B cell (primary cell): ENCODE results near the gene STXBP1. TPM values are rescaled to one million over a fixed set of nuclear protein-coding genes. Genes with fewer than 3 reads are reported as not detected.

Experiments
- ATAC-seq: fragments of 200-7000 bp; cut with Tn5 transposase; one replicate; pipeline ENCODE4 v1.10.0; 2021; ENCODE audit warnings: low read depth, mild to moderate bottlenecking, moderate number of reproducible peaks, moderate library complexity
- CTCF ChIA-PET: fragments of 350-600 bp; sonication (Branson Sonifier 250); formaldehyde crosslinking; loops from one replicate; lab custom pipeline; 2021; ENCODE audit warnings: antibody characterized with exemption, inconsistent platforms; lab: Charles Lee
- POLR2A ChIA-PET: fragments of 350-600 bp; sonication (Branson Sonifier 250); formaldehyde crosslinking; loops from one replicate; lab custom pipeline; 2021; ENCODE audit warnings: antibody characterized with exemption; lab: Charles Lee
- DNase-seq: peaks from one replicate; pipeline ENCODE4 v3.0.0; 2013
- H2AFZ ChIP-seq: 2 replicates; pipeline ENCODE4 v1.6.1; 2012; ENCODE audit warnings: mild to moderate bottlenecking, low read depth, low read length; ENCODE audit not compliant: insufficient read depth, poor library complexity, severe bottlenecking
- H3K27ac ChIP-seq, 2 donors: 1 replicate in 1 of 2; 2 replicates in 1 of 2; pipeline ENCODE4 v1.5.1; 2012 to 2013; ENCODE audit warnings: low read length in 2 of 2, mild to moderate bottlenecking in 2 of 2, moderate library complexity in 1 of 2
- H3K27me3 ChIP-seq, 4 experiments: fragments of 200-600 bp in 1 of 4; sonication (generic) in 1 of 4; replicated peaks in 1 of 4; 1 replicate in 2 of 4; 2 replicates in 2 of 4; pipeline versions ENCODE4 v1.6.1 to v1.7.0; 2013 to 2016; ENCODE audit warnings: low read length in 3 of 4, mild to moderate bottlenecking in 2 of 4, mixed read lengths in 1 of 4, moderate library complexity in 1 of 4; ENCODE audit not compliant: insufficient read depth in 4 of 4, control insufficient read depth in 3 of 4; ENCODE audit errors: control extremely low read depth in 1 of 4
- H3K36me3 ChIP-seq, 2 experiments: replicated peaks in 1 of 2; 1 replicate in 1 of 2; 2 replicates in 1 of 2; pipeline versions ENCODE4 v1.6.1 to v1.7.1; 2013; ENCODE audit warnings: low read length in 1 of 2; ENCODE audit not compliant: insufficient read depth in 2 of 2, control insufficient read depth in 1 of 2; ENCODE audit errors: control extremely low read depth in 1 of 2, extremely low read depth in 1 of 2
- H3K4me1 ChIP-seq, 2 donors: fragments of 200-600 bp in 1 of 2; sonication (generic) in 1 of 2; 1 replicate in 1 of 2; 2 replicates in 1 of 2; pipeline versions ENCODE4 v1.5.1 to v1.6.1; 2013 to 2017; ENCODE audit warnings: low read length in 2 of 2; ENCODE audit not compliant: control insufficient read depth in 2 of 2, insufficient read depth in 2 of 2
- H3K4me2 ChIP-seq: replicated peaks from 2 replicates; pipeline ENCODE3; 2012; ENCODE audit warnings: mild to moderate bottlenecking, low read depth, low read length; ENCODE audit not compliant: poor library complexity, severe bottlenecking
- H3K4me3 ChIP-seq, 5 experiments: fragments of 200-600 bp in 1 of 5; sonication (generic) in 1 of 5; 1 replicate in 3 of 5; 2 replicates in 2 of 5; pipeline versions ENCODE4 v1.5.1 to v1.7.0; 2011 to 2016; ENCODE audit warnings: low read length in 4 of 5, mild to moderate bottlenecking in 4 of 5, low read depth in 2 of 5, control low read depth in 1 of 5, moderate library complexity in 1 of 5; ENCODE audit not compliant: insufficient read depth in 1 of 5; ENCODE audit errors: control extremely low read depth in 1 of 5, extremely low read depth in 1 of 5
- H3K79me2 ChIP-seq: fragments of 200-600 bp; sonication (generic); one replicate; pipeline ENCODE4 v1.6.0; 2016; ENCODE audit warnings: low read length; ENCODE audit not compliant: control insufficient read depth, insufficient read depth
- H3K9ac ChIP-seq: fragments of 200-600 bp; sonication (generic); 2 replicates; pipeline ENCODE4 v1.6.1; 2017; ENCODE audit warnings: mild to moderate bottlenecking, low read length, moderate library complexity
- H3K9me3 ChIP-seq, 3 donors: one replicate each; pipeline versions ENCODE4 v1.6.1 to v1.7.1; 2013; ENCODE audit warnings: low read length in 2 of 3; ENCODE audit not compliant: control insufficient read depth in 2 of 3, insufficient read depth in 1 of 3; ENCODE audit errors: control extremely low read depth in 1 of 3
- H4K20me1 ChIP-seq: 2 replicates; pipeline ENCODE4 v1.6.0; 2012; ENCODE audit warnings: mild to moderate bottlenecking, low read length; ENCODE audit not compliant: insufficient read depth, control insufficient read depth, poor library complexity, severe bottlenecking
- H3K27ac Mint-ChIP-seq: one replicate; pipeline ENCODE4 v1.8.0; 2021; ENCODE audit warnings: mixed read lengths
- H3K27me3 Mint-ChIP-seq: one replicate; pipeline ENCODE4 v1.8.0; 2021; ENCODE audit warnings: mixed read lengths
- H3K4me1 Mint-ChIP-seq: one replicate; pipeline ENCODE4 v1.8.0; 2021; ENCODE audit warnings: mixed read lengths
- H3K4me3 Mint-ChIP-seq: one replicate; pipeline ENCODE4 v1.8.0; 2021; ENCODE audit warnings: mixed read lengths
- H3K9me3 Mint-ChIP-seq: one replicate; pipeline ENCODE4 v1.8.0; 2022; ENCODE audit warnings: mixed read lengths; ENCODE audit not compliant: insufficient read depth
- CTCF ChIP-seq: fragments of 200-600 bp; IDR thresholded peaks from one replicate; pipeline ENCODE4 v1.8.0; 2022; ENCODE audit warnings: antibody characterized with exemption, mild to moderate bottlenecking
- EZH2 ChIP-seq: IDR thresholded peaks from 2 replicates; pipeline ENCODE4 v1.6.1; 2012; ENCODE audit warnings: borderline replicate concordance, low read depth, mild to moderate bottlenecking, moderate library complexity, low read length; ENCODE audit not compliant: insufficient read depth, poor library complexity, severe bottlenecking
- WGBS: methylation state at CpG from one replicate; pipeline ENCODE4 v1.1.5; 2013; ENCODE audit warnings: missing lambda C conversion rate; ENCODE audit not compliant: insufficient coverage; 5-methylcytosine and 5-hydroxymethylcytosine counted together
- intact Hi-C: fragments of 100-400 bp; cut with micrococcal nuclease; formaldehyde crosslinking; loops from one replicate; pipeline ENCODE4 v1.10.0; 2022
- polyA plus RNA-seq: library from polyadenylated mRNA; depleted of rRNA; stranded (reverse); fragments of >200 nt; gene quantifications from 2 replicates; pipeline ENCODE4 v1.2.3, GENCODE V29; 2012
- total RNA-seq, 2 donors: library from RNA; stranded (reverse); fragments of 120-200 nt in 1 of 2; gene quantifications; 1 replicate in 1 of 2; 2 replicates in 1 of 2; pipeline versions ENCODE4 v1.2.3 to v1.2.4, GENCODE V29; 2013 to 2022

Gene STXBP1
- total and polyA plus RNA-seq, 2 donors (not counting 1 experiment from before 2014, with no cell fraction given), result 0.62 TPM; not detected in 1

GRCh38 chr9:127698985-127699670, 87.1 kb downstream of the STXBP1 start:
- Histone ChIP-seq H3K36me3 (no peaks in the 10 kb centered on the region), H3K9ac (peak overlapping the region; percentile 59), H2AFZ (peak overlapping the region; percentile 84), H3K27ac (peak overlapping the region in 1 of 2 donors; percentile 67), H4K20me1 (no peaks in the 10 kb centered on the region), H3K4me1 (peaks cover 6 to 12% of the 10 kb centered on the region in 2 donors), H3K79me2 (no peaks in the 10 kb centered on the region), H3K4me3 (peak overlapping the region; percentile 34 to 59 (median 46)), H3K4me2 (peak overlapping the region; percentile 84), H3K27me3 (no peaks in the 10 kb centered on the region), H3K9me3 (no peaks in the 10 kb centered on the region)
- intact Hi-C loops, result loop anchor here (1.0 kb wide), 3 partner anchors 16 to 91 kb away; partner anchors contain the start of genes PTRH1 and TOR2A
- no peaks in the 10 kb centered on the region for H3K27me3 Mint-ChIP-seq
- peaks cover 14% of the 10 kb centered on the region for H3K4me1 Mint-ChIP-seq
- DNase-seq (peak; percentile 92), ATAC-seq (peak; percentile 100)
- 18% methylated on average over 38 of the region's 41 CpGs for WGBS
- peak; percentile 19 for TF ChIP-seq CTCF
- no peak for TF ChIP-seq EZH2
- H3K4me3 Mint-ChIP-seq, result peak overlapping the region; percentile 82
- ChIA-PET CTCF (interaction anchor here (0.7 to 1.1 kb wide), 2 partner anchors 171 to 244 kb away, joined by 3 read pairs; no protein-coding TSS in a partner anchor), POLR2A (interaction anchor here (0.6 kb wide), 1 partner anchor 120 kb away, joined by 3 read pairs; no protein-coding TSS in a partner anchor)
- peak overlapping the region; percentile 65 for H3K27ac Mint-ChIP-seq
- no peaks in the 10 kb centered on the region for H3K9me3 Mint-ChIP-seq

- 100% methylated on average over 2 of the region's 2 CpGs for WGBS
- Histone ChIP-seq H3K79me2 (no peaks in the 10 kb centered on the region), H4K20me1 (no peaks in the 10 kb centered on the region), H3K27ac (no peak overlapping the region), H3K4me1 (peaks cover 6 to 12% of the 10 kb centered on the region in 2 donors), H3K4me3 (no peak overlapping the region), H3K36me3 (no peaks in the 10 kb centered on the region), H3K9ac (no peak overlapping the region), H3K9me3 (no peaks in the 10 kb centered on the region), H3K27me3 (no peaks in the 10 kb centered on the region), H3K4me2 (no peak overlapping the region), H2AFZ (no peak overlapping the region)
- no peak for ATAC-seq
- ChIA-PET POLR2A (interaction anchor here (0.6 kb wide), 1 partner anchor 119 kb away, joined by 3 read pairs; no protein-coding TSS in a partner anchor), CTCF (interaction anchor here (0.7 kb wide), 1 partner anchor 243 kb away, joined by 3 read pairs; no protein-coding TSS in a partner anchor)
- H3K9me3 Mint-ChIP-seq, result no peaks in the 10 kb centered on the region
- no peak for TF ChIP-seq EZH2
- no peaks in the 10 kb centered on the region for H3K27me3 Mint-ChIP-seq
- peak overlapping the region; percentile 82 for H3K4me3 Mint-ChIP-seq
- intact Hi-C loops, result no loop called here
- H3K4me1 Mint-ChIP-seq, result peaks cover 14% of the 10 kb centered on the region
- no peak overlapping the region for H3K27ac Mint-ChIP-seq
- no peak for DNase-seq
Observed at GRCh38 chr9:127700140-127700539, 88.1 kb downstream of the STXBP1 start.
